Glutamatergic neuron (in vitro differentiated cells): Measurements from ENCODE around the gene ZNF552. TPM values are rescaled to one million over a fixed set of nuclear protein-coding genes. Genes with fewer than 3 reads are reported as not detected.

Experiments
- DNase-seq: peaks from one replicate; pipeline ENCODE4 v3.0.0; 2022
- H3K27ac Mint-ChIP-seq: one replicate; pipeline ENCODE4 v1.8.0; 2020; ENCODE audit warnings: mild to moderate bottlenecking, mixed read lengths, inconsistent platforms; ENCODE audit not compliant: unreplicated experiment
- H3K27me3 Mint-ChIP-seq: one replicate; pipeline ENCODE4 v1.8.0; 2020; ENCODE audit warnings: mild to moderate bottlenecking, moderate library complexity, mixed read lengths, inconsistent platforms; ENCODE audit not compliant: unreplicated experiment
- H3K36me3 Mint-ChIP-seq: one replicate; pipeline ENCODE4 v1.8.0; 2020; ENCODE audit warnings: mild to moderate bottlenecking, mixed read lengths, inconsistent platforms; ENCODE audit not compliant: unreplicated experiment
- H3K4me1 Mint-ChIP-seq: one replicate; pipeline ENCODE4 v1.8.0; 2020; ENCODE audit warnings: mild to moderate bottlenecking, low read depth, mixed read lengths, inconsistent platforms; ENCODE audit not compliant: unreplicated experiment
- H3K4me3 Mint-ChIP-seq: one replicate; pipeline ENCODE4 v1.8.0; 2020; ENCODE audit warnings: mild to moderate bottlenecking, mixed read lengths, inconsistent platforms; ENCODE audit not compliant: unreplicated experiment
- H3K9me3 Mint-ChIP-seq: one replicate; pipeline ENCODE4 v1.8.0; 2020; ENCODE audit warnings: mild to moderate bottlenecking, moderate library complexity, mixed read lengths, inconsistent platforms; ENCODE audit not compliant: unreplicated experiment
- total RNA-seq: library from RNA; stranded (reverse); fragmentation: NEBNext Ultra II Directional; extraction: Animal tissue kit (Norgen Biotek cat#: 25700); gene quantifications from one replicate; pipeline ENCODE4 v1.2.1, GENCODE V29; 2021; ENCODE audit not compliant: unreplicated experiment
- TF ChIP-seq, protein P1 (sequence below): fragments of 200-600 bp; sonication (generic); IDR thresholded peaks from one replicate; pipeline ENCODE4 v1.5.0; 2021; ENCODE audit not compliant: partially characterized antibody, unreplicated experiment

ZNF552 gene
- total RNA-seq, 1 donor from 2014 or later: 14.9 TPM

DNA sequence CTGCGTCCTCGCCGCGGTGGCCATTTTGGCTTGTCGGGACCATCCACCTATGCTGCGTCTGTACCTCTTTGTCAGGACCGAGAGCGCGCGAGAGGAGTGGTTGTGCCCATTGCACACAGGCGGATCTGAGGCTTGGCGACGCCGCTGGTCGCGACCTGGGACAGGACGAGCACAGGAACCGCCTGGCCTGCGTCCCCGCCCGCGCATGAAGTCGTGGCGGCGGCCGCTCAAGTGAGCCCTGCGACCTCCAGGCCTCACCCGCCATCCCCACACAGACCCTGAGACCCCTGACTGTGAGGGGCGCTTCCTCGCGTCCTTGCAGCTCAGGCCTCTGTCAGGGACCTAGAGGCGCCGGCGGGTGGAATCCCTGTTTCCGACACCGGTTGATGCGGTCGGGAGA, 28.4 kb downstream of the ZNF552 start:
- TF ChIP-seq, protein P1, sequence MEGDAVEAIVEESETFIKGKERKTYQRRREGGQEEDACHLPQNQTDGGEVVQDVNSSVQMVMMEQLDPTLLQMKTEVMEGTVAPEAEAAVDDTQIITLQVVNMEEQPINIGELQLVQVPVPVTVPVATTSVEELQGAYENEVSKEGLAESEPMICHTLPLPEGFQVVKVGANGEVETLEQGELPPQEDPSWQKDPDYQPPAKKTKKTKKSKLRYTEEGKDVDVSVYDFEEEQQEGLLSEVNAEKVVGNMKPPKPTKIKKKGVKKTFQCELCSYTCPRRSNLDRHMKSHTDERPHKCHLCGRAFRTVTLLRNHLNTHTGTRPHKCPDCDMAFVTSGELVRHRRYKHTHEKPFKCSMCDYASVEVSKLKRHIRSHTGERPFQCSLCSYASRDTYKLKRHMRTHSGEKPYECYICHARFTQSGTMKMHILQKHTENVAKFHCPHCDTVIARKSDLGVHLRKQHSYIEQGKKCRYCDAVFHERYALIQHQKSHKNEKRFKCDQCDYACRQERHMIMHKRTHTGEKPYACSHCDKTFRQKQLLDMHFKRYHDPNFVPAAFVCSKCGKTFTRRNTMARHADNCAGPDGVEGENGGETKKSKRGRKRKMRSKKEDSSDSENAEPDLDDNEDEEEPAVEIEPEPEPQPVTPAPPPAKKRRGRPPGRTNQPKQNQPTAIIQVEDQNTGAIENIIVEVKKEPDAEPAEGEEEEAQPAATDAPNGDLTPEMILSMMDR: no peak
- H3K36me3 Mint-ChIP-seq: peaks cover 31% of the 10 kb centered on the region
- no peak for DNase-seq
- no peaks in the 10 kb centered on the region for H3K27me3 Mint-ChIP-seq
- no peaks in the 10 kb centered on the region for H3K4me1 Mint-ChIP-seq
- H3K9me3 Mint-ChIP-seq: peaks cover 2% of the 10 kb centered on the region
- no peak overlapping the region for H3K27ac Mint-ChIP-seq
- no peak overlapping the region for H3K4me3 Mint-ChIP-seq

DNA sequence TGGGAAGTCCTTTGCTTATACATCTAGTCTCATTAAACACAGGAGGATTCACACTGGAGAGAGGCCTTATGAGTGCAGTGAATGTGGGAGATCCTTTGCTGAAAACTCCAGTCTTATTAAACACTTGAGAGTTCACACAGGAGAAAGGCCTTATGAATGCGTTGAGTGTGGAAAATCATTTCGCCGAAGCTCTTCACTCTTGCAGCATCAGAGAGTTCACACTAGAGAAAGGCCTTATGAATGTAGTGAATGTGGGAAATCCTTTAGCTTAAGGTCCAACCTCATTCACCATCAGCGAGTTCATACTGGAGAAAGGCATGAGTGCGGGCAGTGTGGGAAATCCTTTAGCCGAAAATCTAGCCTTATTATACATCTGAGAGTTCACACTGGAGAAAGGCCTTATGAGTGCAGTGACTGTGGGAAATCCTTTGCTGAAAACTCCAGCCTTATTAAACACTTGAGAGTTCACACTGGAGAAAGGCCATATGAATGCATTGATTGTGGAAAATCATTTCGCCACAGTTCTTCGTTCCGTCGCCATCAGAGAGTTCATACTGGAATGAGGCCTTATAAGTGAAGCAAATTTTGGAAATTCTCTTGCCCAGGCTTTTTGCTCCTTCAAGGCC, 35.4 kb downstream of the ZNF552 start:
- H3K27me3 Mint-ChIP-seq: no peaks in the 10 kb centered on the region
- no peak overlapping the region for H3K27ac Mint-ChIP-seq
- H3K9me3 Mint-ChIP-seq: no peaks in the 10 kb centered on the region
- no peak for DNase-seq
- H3K4me3 Mint-ChIP-seq: no peak overlapping the region
- TF ChIP-seq, protein P1: no peak
- no peaks in the 10 kb centered on the region for H3K4me1 Mint-ChIP-seq
- peaks cover 29% of the 10 kb centered on the region for H3K36me3 Mint-ChIP-seq

DNA sequence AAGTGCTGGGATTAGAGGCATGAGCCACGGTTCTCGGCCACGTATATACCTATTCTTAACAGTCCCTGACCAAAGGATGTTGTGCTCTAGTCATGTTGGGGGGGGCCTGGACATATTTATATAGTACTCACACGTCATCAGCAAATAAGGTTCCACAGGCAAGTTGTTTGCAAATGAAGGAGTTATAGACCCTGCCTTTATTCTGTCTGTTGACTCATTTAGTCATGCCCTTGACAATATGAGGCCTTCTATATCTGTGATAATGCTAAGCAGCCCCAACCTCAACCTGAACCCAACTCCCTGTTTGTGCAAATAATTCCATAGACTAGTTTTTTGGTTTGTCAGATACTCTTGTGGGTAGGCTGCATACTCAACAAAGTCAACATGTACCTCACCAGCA, 36.4 kb downstream of the ZNF552 start:
- H3K9me3 Mint-ChIP-seq: peaks cover 3% of the 10 kb centered on the region
- H3K36me3 Mint-ChIP-seq: peaks cover 34% of the 10 kb centered on the region
- DNase-seq: no peak
- H3K27me3 Mint-ChIP-seq: no peaks in the 10 kb centered on the region
- H3K4me3 Mint-ChIP-seq: no peak overlapping the region
- H3K4me1 Mint-ChIP-seq: no peaks in the 10 kb centered on the region
- TF ChIP-seq, protein P1: no peak
- no peak overlapping the region for H3K27ac Mint-ChIP-seq

DNA sequence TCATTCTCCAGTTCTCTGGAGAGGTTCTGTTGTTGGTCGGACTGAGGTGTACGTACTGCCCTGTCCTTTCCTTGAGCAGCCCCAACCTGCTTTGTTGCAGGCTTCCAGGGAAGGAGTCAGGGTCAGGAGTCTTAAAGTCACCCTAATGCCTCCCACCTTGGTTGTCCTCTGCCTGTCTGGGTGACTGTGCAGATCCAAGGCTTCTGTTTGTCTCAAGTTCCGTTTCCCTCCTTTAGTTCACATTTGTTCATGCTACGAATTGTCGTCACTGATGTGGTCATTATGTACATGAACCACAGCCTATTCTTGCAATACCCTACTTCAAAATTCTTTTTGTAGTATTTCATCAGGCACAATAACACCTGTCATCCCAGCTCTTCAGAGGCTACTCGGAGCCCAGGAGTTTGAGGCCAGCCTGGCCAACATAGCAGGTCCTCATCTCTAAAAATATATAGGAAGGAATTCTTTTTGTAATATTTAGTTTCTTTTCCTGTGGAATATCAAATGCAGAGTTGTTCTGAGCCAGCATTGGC, 37.9 kb downstream of the ZNF552 start:
- Mint-ChIP-seq H3K9me3 (peaks cover 3% of the 10 kb centered on the region), H3K4me3 (no peak overlapping the region), H3K36me3 (peaks cover 40% of the 10 kb centered on the region), H3K27ac (no peak overlapping the region), H3K27me3 (no peaks in the 10 kb centered on the region), H3K4me1 (no peaks in the 10 kb centered on the region)
- TF ChIP-seq, protein P1: no peak
- no peak for DNase-seq

DNA sequence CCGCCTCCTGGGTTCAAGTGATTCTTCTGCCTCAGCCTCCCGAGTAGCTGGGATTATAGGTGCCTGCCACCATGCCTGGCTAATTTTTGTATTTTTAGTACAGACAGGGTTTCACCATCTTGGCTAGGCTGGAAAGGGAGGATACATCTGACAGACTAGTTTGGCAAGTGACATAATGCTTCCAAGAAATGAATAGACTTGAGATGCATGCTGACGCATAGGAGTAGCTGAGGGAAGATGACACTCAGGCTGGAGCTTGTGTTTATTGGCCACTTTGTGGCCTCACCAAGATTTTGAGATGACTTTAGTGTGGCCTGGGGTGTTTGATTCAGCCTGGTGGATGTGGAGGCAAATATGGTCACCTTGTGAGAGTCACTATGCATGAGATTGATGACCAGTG, 41.2 kb downstream of the ZNF552 start:
- TF ChIP-seq, protein P1: no peak
- Mint-ChIP-seq H3K9me3 (peaks cover 10% of the 10 kb centered on the region), H3K36me3 (peaks cover 13% of the 10 kb centered on the region), H3K4me3 (no peak overlapping the region), H3K27me3 (no peaks in the 10 kb centered on the region), H3K27ac (no peak overlapping the region), H3K4me1 (no peaks in the 10 kb centered on the region)
- DNase-seq: no peak
